DND-41 (cell line): ENCODE measurements around the gene H6PD.

Experiments used
- CTCF ChIP-seq: IDR thresholded peaks from 2 replicates; pipeline ENCODE4 v1.5.1; 2012; ENCODE audit warnings: borderline replicate concordance, low read length, moderate library complexity, mild to moderate bottlenecking; ENCODE audit not compliant: poor library complexity, severe bottlenecking; ENCODE audit errors: extremely low read depth
- EZH2 ChIP-seq: IDR thresholded peaks from 3 replicates; pipeline ENCODE4 v1.6.1; 2012; ENCODE audit warnings: borderline replicate concordance, low read depth, mild to moderate bottlenecking, moderate library complexity, low read length, inconsistent platforms; ENCODE audit not compliant: severe bottlenecking

- no peak for TF ChIP-seq CTCF
- TF ChIP-seq EZH2 = no peak
Measured at GRCh38 chr1:9239622-9240401, 5.2 kb downstream of the H6PD start.
